HepG2 (cell line): ENCODE results near the gene HNRNPAB. TPM values are rescaled to one million over a fixed set of nuclear protein-coding genes. Genes with fewer than 3 reads are reported as not detected.
A peak's percentile ranks its signal among the peaks of the same experiment; 100 is the strongest.

Source experiments
- ATAC-seq: fragments of 200-7000 bp; cut with Tn5 transposase; 3 replicates; pipeline ENCODE4 v1.9.1; 2020; ENCODE audit warnings: mild to moderate bottlenecking, moderate library complexity
- BruUV-seq: library from RNA; stranded (reverse); fragments of 400-500 nt; replicated peaks from 2 replicates; lab custom pipeline; 2021; lab: Mats Ljungman, UMichigan
- CTCF ChIA-PET: fragments of 300-600 bp; formaldehyde crosslinking; extraction: SDS; loops from one replicate; lab custom pipeline; 2021; ENCODE audit warnings: low total read pairs, inconsistent platforms, low intra/inter-chr PET ratio; lab: Yijun Ruan, JAX
- POLR2A ChIA-PET: fragments of 350-600 bp; sonication (Branson Sonifier 250); formaldehyde crosslinking; loops from one replicate; lab custom pipeline; 2020; ENCODE audit warnings: antibody characterized with exemption, inconsistent platforms; lab: Yijun Ruan, JAX
- DNase-seq: peaks from one replicate; pipeline ENCODE4 v3.0.0-alpha.2; 2015; ENCODE audit warnings: low spot score
- FAIRE-seq: peaks from 3 replicates; lab custom pipeline; 2011; peaks lifted over from hg19 to GRCh38; lab: Jason Lieb, UNC
- H2AFZ ChIP-seq: one replicate; pipeline ENCODE4 v1.6.1; 2011; ENCODE audit warnings: low read length, inconsistent platforms
- H3K27ac ChIP-seq: fragments of 300-600 bp; 3 replicates; pipeline ENCODE4 v1.8.0; 2011; ENCODE audit warnings: mixed run types, mild to moderate bottlenecking, mixed read lengths, low read length, inconsistent platforms; ENCODE audit not compliant: insufficient read depth; ENCODE audit errors: extremely low read length
- H3K27me3 ChIP-seq, 2 experiments: fragments of 200-600 bp in 1 of 2; 2 replicates in 1 of 2; 3 replicates in 1 of 2; pipeline versions ENCODE4 v1.6.0 to v1.8.0; 2011; ENCODE audit warnings: low read length in 2 of 2, mild to moderate bottlenecking in 2 of 2, moderate library complexity in 2 of 2, inconsistent platforms in 1 of 2; ENCODE audit not compliant: insufficient read depth in 2 of 2, control insufficient read depth in 1 of 2
- H3K36me3 ChIP-seq, 2 experiments: fragments of 200-600 bp in 1 of 2; replicated peaks in 1 of 2; 2 replicates in 1 of 2; 3 replicates in 1 of 2; pipeline versions ENCODE4 v1.5.1 to v1.8.0; 2011; ENCODE audit warnings: low read length in 2 of 2, inconsistent platforms in 1 of 2; ENCODE audit not compliant: insufficient read depth in 2 of 2, control insufficient read depth in 1 of 2
- H3K4me1 ChIP-seq: 2 replicates; pipeline ENCODE4 v1.5.1; 2012; ENCODE audit warnings: low read length, inconsistent platforms; ENCODE audit not compliant: insufficient read depth
- H3K4me2 ChIP-seq: 2 replicates; pipeline ENCODE4 v1.6.0; 2011; ENCODE audit warnings: low read depth, low read length, inconsistent platforms
- H3K4me3 ChIP-seq, 3 experiments: fragments of 200-600 bp in 1 of 3; sonication (generic), shearing (Covaris generic) in 1 of 3; replicated peaks in 1 of 3; 2 replicates each; pipeline ENCODE4 v1.5.1; 2011 to 2016; ENCODE audit warnings: low read length in 3 of 3, inconsistent platforms in 2 of 3, low read depth in 2 of 3, mild to moderate bottlenecking in 2 of 3, control low read depth in 1 of 3, mixed read lengths in 1 of 3; ENCODE audit not compliant: insufficient read depth in 1 of 3
- H3K79me2 ChIP-seq: one replicate; pipeline ENCODE4 v1.6.1; 2011; ENCODE audit warnings: low read length, inconsistent platforms; ENCODE audit not compliant: insufficient read depth
- H3K9ac ChIP-seq: 2 replicates; pipeline ENCODE4 v1.6.0; 2011; ENCODE audit warnings: mild to moderate bottlenecking, low read depth, low read length, inconsistent platforms; ENCODE audit not compliant: insufficient read depth
- H3K9me3 ChIP-seq: 2 replicates; pipeline ENCODE4 v1.5.1; 2012; ENCODE audit warnings: mild to moderate bottlenecking, low read length
- H4K20me1 ChIP-seq: 2 replicates; pipeline ENCODE4 v1.6.0; 2011; ENCODE audit warnings: inconsistent platforms, mild to moderate bottlenecking, low read length, moderate library complexity; ENCODE audit not compliant: insufficient read depth
- FOXP4 ChIP-seq: sonication (generic); formaldehyde crosslinking; IDR thresholded peaks from 2 replicates; pipeline ENCODE4 v1.4.0; 2020; ENCODE audit warnings: missing genetic modification reagents
- KDM2A ChIP-seq: sonication (generic); formaldehyde crosslinking; IDR thresholded peaks from 2 replicates; pipeline ENCODE4 v1.4.0; 2020; ENCODE audit warnings: low read depth, missing genetic modification reagents, borderline replicate concordance
- KLF16 ChIP-seq, 2 experiments: sonication (generic) in 1 of 2; formaldehyde crosslinking in 1 of 2; IDR thresholded peaks; 2 replicates each; pipeline versions ENCODE4 v1.6.1 to v1.8.0; 2016 to 2023; ENCODE audit warnings: missing genetic modification reagents in 2 of 2, missing compliant biosample characterization in 1 of 2
- MEIS2 ChIP-seq: sonication (generic); formaldehyde crosslinking; IDR thresholded peaks from 2 replicates; pipeline ENCODE4 v1.9.0; 2021; ENCODE audit warnings: mild to moderate bottlenecking, missing genetic modification reagents
- PHB2 ChIP-seq: fragments of 450-650 bp; IDR thresholded peaks from 2 replicates; pipeline ENCODE4 v1.6.1; 2018; ENCODE audit not compliant: partially characterized antibody
- SAP130 ChIP-seq: IDR thresholded peaks from 2 replicates; pipeline ENCODE4 v1.6.1; 2016; ENCODE audit warnings: low read depth
- SETDB1 ChIP-seq: sonication (generic); formaldehyde crosslinking; IDR thresholded peaks from 2 replicates; pipeline ENCODE4 v1.5.1; 2020; ENCODE audit warnings: missing genetic modification reagents, mild to moderate bottlenecking, borderline replicate concordance
- YY1 ChIP-seq: IDR thresholded peaks from 2 replicates; pipeline ENCODE4 v1.6.1; 2011; ENCODE audit warnings: low read length, low read depth, moderate library complexity, mild to moderate bottlenecking; ENCODE audit not compliant: insufficient read depth, insufficient replicate concordance
- ZC3H13 ChIP-seq: sonication (generic); formaldehyde crosslinking; IDR thresholded peaks from 2 replicates; pipeline ENCODE4 v1.8.1; 2023; ENCODE audit warnings: mild to moderate bottlenecking, missing genetic modification reagents, moderate library complexity
- ZNF160 ChIP-seq: sonication (generic); formaldehyde crosslinking; IDR thresholded peaks from 2 replicates; pipeline ENCODE4 v1.8.0; 2022; ENCODE audit warnings: mild to moderate bottlenecking, inconsistent platforms, missing genetic modification reagents
- ZNF281 ChIP-seq: sonication (generic); formaldehyde crosslinking; IDR thresholded peaks from 2 replicates; pipeline ENCODE4 v1.4.0; 2020; ENCODE audit warnings: missing genetic modification reagents, borderline replicate concordance
- WGBS: methylation state at CpG from one replicate; pipeline ENCODE4 v1.1.6; 2017; ENCODE audit warnings: low lambda C conversion rate; 5-methylcytosine and 5-hydroxymethylcytosine counted together
- in situ Hi-C: cut with HindIII; loops from 2 replicates; pipeline ENCODE4 v1.10.0; 2017; ENCODE audit warnings: low pct_unique_long_range_greater_than_20kb; ENCODE audit not compliant: extremely low pct_ligation_motif_present
- intact Hi-C: fragments of 100-400 bp; cut with micrococcal nuclease; formaldehyde crosslinking; loops from one replicate; pipeline ENCODE4 v1.10.0; 2022; ENCODE audit not compliant: unreplicated experiment
- polyA plus RNA-seq, 8 experiments: library from polyadenylated mRNA; depleted of rRNA in 3 of 8; stranded (reverse) in 7 of 8; unstranded in 1 of 8; fragments of >200 nt; fragmentation: Illumina TruSeq in 4 of 8; extraction: Trizol in 4 of 8; gene quantifications; 2 replicates each; pipeline versions ENCODE4 v1.2.1 to v1.2.3, GENCODE V29; 2011 to 2016; ENCODE audit warnings: low read depth in 4 of 8, missing spikeins in 1 of 8, mixed read lengths in 1 of 8; ENCODE audit not compliant: insufficient read depth in 1 of 8
- total RNA-seq, 5 experiments: library from RNA; depleted of rRNA; stranded (reverse); fragments of >200 nt; fragmentation: Illumina TruSeq; extraction: Trizol; gene quantifications; 2 replicates each; pipeline ENCODE4 v1.2.3, GENCODE V29; 2016; ENCODE audit warnings: low read depth in 1 of 5
- TF ChIP-seq, protein P1 (sequence below): sonication (generic); formaldehyde crosslinking; IDR thresholded peaks from 2 replicates; pipeline ENCODE4 v1.5.0; 2020; ENCODE audit warnings: mild to moderate bottlenecking, missing genetic modification reagents
- TF ChIP-seq, protein P2 (sequence below): IDR thresholded peaks from 2 replicates; pipeline ENCODE4 v1.6.1; 2016

The HNRNPAB gene
- total and polyA plus RNA-seq, 2 of the 13 experiments (the other 11 are each of a cell fraction or from before 2014, with no cell fraction given) = 62.6 to 111 TPM

- H3K9ac ChIP-seq = peak overlapping the region; percentile 95
- intact Hi-C loops (no loop called here), in situ Hi-C loops (no loop called here)
- H3K27ac ChIP-seq = peak overlapping the region; percentile 73
- BruUV-seq = no TSS peak
- H3K4me2 ChIP-seq = peak overlapping the region; percentile 89
- 0% methylated on average over 6 of the region's 90 CpGs for WGBS
- H3K4me1 ChIP-seq = peaks cover 39% of the 10 kb centered on the region
- POLR2A ChIA-PET = interaction anchor here (1.0 to 2.8 kb wide), 12 partner anchors 8 to 654 kb away, joined by 4 to 15 read pairs (median 8); partner anchors contain the start of genes NHP2, PHYKPL and ZNF354B
- DNase-seq = peak; percentile 50
- ATAC-seq = peak; percentile 34
- no peak for FAIRE-seq
- CTCF ChIA-PET = no interaction called here
- H3K4me3 ChIP-seq = peak overlapping the region; percentile 80 to 95 (median 90)
- H3K79me2 ChIP-seq = peaks cover 35% of the 10 kb centered on the region
- peaks cover 12 to 42% of the 10 kb centered on the region in 2 experiments for H3K36me3 ChIP-seq
- H3K9me3 ChIP-seq = no peaks in the 10 kb centered on the region
- H2AFZ ChIP-seq = no peak overlapping the region
- H3K27me3 ChIP-seq = no peaks in the 10 kb centered on the region; a peak in 1 of 5 replicates
- peaks cover 39% of the 10 kb centered on the region for H4K20me1 ChIP-seq
- TF ChIP-seq, protein P1, sequence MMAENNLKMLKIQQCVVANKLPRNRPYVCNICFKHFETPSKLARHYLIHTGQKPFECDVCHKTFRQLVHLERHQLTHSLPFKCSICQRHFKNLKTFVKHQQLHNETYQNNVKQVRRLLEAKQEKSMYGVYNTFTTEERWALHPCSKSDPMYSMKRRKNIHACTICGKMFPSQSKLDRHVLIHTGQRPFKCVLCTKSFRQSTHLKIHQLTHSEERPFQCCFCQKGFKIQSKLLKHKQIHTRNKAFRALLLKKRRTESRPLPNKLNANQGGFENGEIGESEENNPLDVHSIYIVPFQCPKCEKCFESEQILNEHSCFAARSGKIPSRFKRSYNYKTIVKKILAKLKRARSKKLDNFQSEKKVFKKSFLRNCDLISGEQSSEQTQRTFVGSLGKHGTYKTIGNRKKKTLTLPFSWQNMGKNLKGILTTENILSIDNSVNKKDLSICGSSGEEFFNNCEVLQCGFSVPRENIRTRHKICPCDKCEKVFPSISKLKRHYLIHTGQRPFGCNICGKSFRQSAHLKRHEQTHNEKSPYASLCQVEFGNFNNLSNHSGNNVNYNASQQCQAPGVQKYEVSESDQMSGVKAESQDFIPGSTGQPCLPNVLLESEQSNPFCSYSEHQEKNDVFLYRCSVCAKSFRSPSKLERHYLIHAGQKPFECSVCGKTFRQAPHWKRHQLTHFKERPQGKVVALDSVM (CRISPR knock-in tag) = peak; percentile 22; the same call in 1 of the 2 replicates
- TF ChIP-seq ZC3H13 (peak; percentile 60; the same call in 1 of the 2 replicates), MEIS2 (no peak), KLF16 (CRISPR knock-in tag; IDR thresholded peaks at IDR 0.05) (peak in 1 of 2 experiments; percentile 34; a peak in 1 of 4 replicates), ZNF160 (CRISPR knock-in tag) (0 out of 2 replicates have a peak, but pooled peaks have one; percentile 32), SETDB1 (CRISPR knock-in tag) (no peak), KDM2A (CRISPR knock-in tag) (peak; percentile 90), FOXP4 (CRISPR knock-in tag) (no peak), YY1 (peak; percentile 19), SAP130 (peak; percentile 84), ZNF281 (CRISPR knock-in tag) (peak; percentile 55), PHB2 (no peak)
- TF ChIP-seq, protein P2, sequence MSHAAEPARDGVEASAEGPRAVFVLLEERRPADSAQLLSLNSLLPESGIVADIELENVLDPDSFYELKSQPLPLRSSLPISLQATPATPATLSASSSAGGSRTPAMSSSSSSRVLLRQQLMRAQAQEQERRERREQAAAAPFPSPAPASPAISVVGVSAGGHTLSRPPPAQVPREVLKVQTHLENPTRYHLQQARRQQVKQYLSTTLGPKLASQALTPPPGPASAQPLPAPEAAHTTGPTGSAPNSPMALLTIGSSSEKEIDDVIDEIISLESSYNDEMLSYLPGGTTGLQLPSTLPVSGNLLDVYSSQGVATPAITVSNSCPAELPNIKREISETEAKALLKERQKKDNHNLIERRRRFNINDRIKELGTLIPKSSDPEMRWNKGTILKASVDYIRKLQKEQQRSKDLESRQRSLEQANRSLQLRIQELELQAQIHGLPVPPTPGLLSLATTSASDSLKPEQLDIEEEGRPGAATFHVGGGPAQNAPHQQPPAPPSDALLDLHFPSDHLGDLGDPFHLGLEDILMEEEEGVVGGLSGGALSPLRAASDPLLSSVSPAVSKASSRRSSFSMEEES = no peak
Measured at GRCh38 chr5:178204935-178205748, 809 bp downstream of the HNRNPAB start.
